ENCODE data around the gene ZNF593. TPM values are rescaled to one million over a fixed set of nuclear protein-coding genes. Genes with fewer than 3 reads are reported as not detected.
A peak's percentile ranks its signal among the peaks of the same experiment; 100 is the strongest.

Gene ZNF593
- total RNA-seq, 8 experiments from 2014 or later: 29.9 to 109 (median 47.4) TPM

- in situ Hi-C loops (cut with MboI; ENCODE audit: low pct_unique_long_range_greater_than_20kb in 2 of 9, low sequenced_read_pairs in 9 of 9, unreplicated experiment in 9 of 9): no loop called here
- Histone ChIP-seq H3K4me3 (no peak overlapping the region), H3K4me1 (replicated peaks in 1 of 2) (no peaks in the 10 kb centered on the region), H3K27ac (no peak overlapping the region)
- peak in 2 of 8 experiments; percentile 4 to 10 for ATAC-seq (replicated peaks in 6 of 8)
- 73 to 90% methylated on average over 2 to 4 of the region's 7 CpGs; no CpG with 5 or more reads in 8 of the 10 experiments for WGBS, 10 experiments
These were observed 12.6 kb downstream of the ZNF593 start for GRCh38 chr1:26182383-26182696.

- WGBS, 10 experiments: 100% methylated on average over 1 of the region's 7 CpGs; no CpG with 5 or more reads in 9 of the 10 experiments
- no peaks in the 10 kb centered on the region for H3K4me1 ChIP-seq (replicated peaks in 1 of 2)
These were observed 14.4 kb downstream of the ZNF593 start for GRCh38 chr1:26184086-26184485.

GRCh38 chr1:26184883-26185282, 15.2 kb downstream of the ZNF593 start:
- Histone ChIP-seq H3K4me3 (no peak overlapping the region), H3K27ac (no peak overlapping the region), H3K4me1 (replicated peaks in 1 of 2) (no peaks in the 10 kb centered on the region)
- in situ Hi-C loops (cut with MboI; ENCODE audit: low pct_unique_long_range_greater_than_20kb in 2 of 9, low sequenced_read_pairs in 9 of 9, unreplicated experiment in 9 of 9): no loop called here
- 80 to 100% (median 87%) methylated on average over 1 to 18 of the region's 21 CpGs; no CpG with 5 or more reads in 6 of the 10 experiments for WGBS, 10 experiments
- ATAC-seq (replicated peaks in 6 of 8): no peak

More at GRCh38 chr1:26184086-26184485, 14.4 kb downstream of the ZNF593 start:
- H3K4me3 ChIP-seq: no peak overlapping the region
- in situ Hi-C loops (cut with MboI; ENCODE audit: low pct_unique_long_range_greater_than_20kb in 2 of 9, low sequenced_read_pairs in 9 of 9, unreplicated experiment in 9 of 9): no loop called here
- ATAC-seq (replicated peaks in 6 of 8): peak in 1 of 8 experiments; percentile 15
- H3K27ac ChIP-seq: no peak overlapping the region

GRCh38 chr1:26187882-26188281, 18.2 kb downstream of the ZNF593 start:
- WGBS, 10 experiments: 89 to 100% (median 95%) methylated on average over 1 to 6 of the region's 6 CpGs; no CpG with 5 or more reads in 6 of the 10 experiments
- Histone ChIP-seq H3K4me3 (no peak overlapping the region), H3K4me1 (replicated peaks in 1 of 2) (peaks cover 0 to 4% of the 10 kb centered on the region in 2 donors), H3K27ac (no peak overlapping the region)
- in situ Hi-C loops (cut with MboI; ENCODE audit: low pct_unique_long_range_greater_than_20kb in 2 of 9, low sequenced_read_pairs in 9 of 9, unreplicated experiment in 9 of 9): no loop called here
- no peak for ATAC-seq (replicated peaks in 6 of 8)

- Histone ChIP-seq H3K4me1 (replicated peaks in 1 of 2) (peaks cover 0 to 4% of the 10 kb centered on the region in 2 donors), H3K27ac (no peak overlapping the region), H3K4me3 (no peak overlapping the region)
- 94% methylated on average over 8 of the region's 8 CpGs; no CpG with 5 or more reads in 9 of the 10 experiments for WGBS, 10 experiments
- peak in 2 of 8 experiments; percentile 4 to 12 for ATAC-seq (replicated peaks in 6 of 8)
- in situ Hi-C loops (cut with MboI; ENCODE audit: low pct_unique_long_range_greater_than_20kb in 2 of 9, low sequenced_read_pairs in 9 of 9, unreplicated experiment in 9 of 9): no loop called here
These were observed 18.8 kb downstream of the ZNF593 start for GRCh38 chr1:26188477-26188876.

- in situ Hi-C loops (cut with MboI; ENCODE audit: low pct_unique_long_range_greater_than_20kb in 2 of 9, low sequenced_read_pairs in 9 of 9, unreplicated experiment in 9 of 9): no loop called here
- Histone ChIP-seq H3K4me3 (no peak overlapping the region), H3K4me1 (replicated peaks in 1 of 2) (peaks cover 0 to 4% of the 10 kb centered on the region in 2 donors), H3K27ac (no peak overlapping the region)
- WGBS, 10 experiments: 50 to 100% (median 89%) methylated on average over 1 to 6 of the region's 6 CpGs; no CpG with 5 or more reads in 5 of the 10 experiments
- peak in 3 of 8 experiments; percentile 4 to 8 (median 5) for ATAC-seq (replicated peaks in 6 of 8)
These were observed 19.6 kb downstream of the ZNF593 start for GRCh38 chr1:26189331-26189730.

- peak in 3 of 8 experiments; percentile 2 to 12 (median 9) for ATAC-seq (replicated peaks in 6 of 8)
- WGBS, 10 experiments: 80 to 100% (median 84%) methylated on average over 1 to 4 of the region's 7 CpGs; no CpG with 5 or more reads in 4 of the 10 experiments
- H3K27ac ChIP-seq: no peak overlapping the region
These were observed 20.1 kb downstream of the ZNF593 start for GRCh38 chr1:26189751-26190275.

GRCh38 chr1:26190373-26190987, 20.8 kb downstream of the ZNF593 start, which contains the start of gene CATSPER4:
TSS of gene CATSPER4 (plus strand) at chr1:26190602. CDS start at chr1:26190628, 26 bp downstream.
- ATAC-seq (replicated peaks in 6 of 8): peak; percentile 48 to 83 (median 56)
- Histone ChIP-seq H3K27ac (peak within 1 kb of the TSS in 1 of 2 donors; percentile 53), H3K4me1 (replicated peaks in 1 of 2) (peaks cover 0 to 4% of the 10 kb centered on the region in 2 donors), H3K4me3 (no peak within 1 kb of the TSS)
- 11 to 63% (median 31%) methylated on average over 2 to 6 of the region's 16 CpGs; no CpG with 5 or more reads in 4 of the 10 experiments for WGBS, 10 experiments
- in situ Hi-C loops (cut with MboI; ENCODE audit: low pct_unique_long_range_greater_than_20kb in 2 of 9, low sequenced_read_pairs in 9 of 9, unreplicated experiment in 9 of 9): no loop called here

More at GRCh38 chr1:26189751-26190275, 20.1 kb downstream of the ZNF593 start:
- Histone ChIP-seq H3K4me1 (replicated peaks in 1 of 2) (peaks cover 0 to 4% of the 10 kb centered on the region in 2 donors), H3K4me3 (no peak overlapping the region)
- in situ Hi-C loops (cut with MboI; ENCODE audit: low pct_unique_long_range_greater_than_20kb in 2 of 9, low sequenced_read_pairs in 9 of 9, unreplicated experiment in 9 of 9): no loop called here

GRCh38 chr1:26191739-26192138, 22.0 kb downstream of the ZNF593 start:
- 17 to 86% (median 55%) methylated on average over 1 to 3 of the region's 3 CpGs for WGBS, 10 experiments
- H3K4me1 ChIP-seq (replicated peaks in 1 of 2): peaks cover 0 to 4% of the 10 kb centered on the region in 2 donors
- in situ Hi-C loops (cut with MboI; ENCODE audit: low pct_unique_long_range_greater_than_20kb in 2 of 9, low sequenced_read_pairs in 9 of 9, unreplicated experiment in 9 of 9): no loop called here
- H3K27ac ChIP-seq: no peak overlapping the region
- H3K4me3 ChIP-seq: no peak overlapping the region
- ATAC-seq (replicated peaks in 6 of 8): no peak

GRCh38 chr1:26195805-26196204, 26.1 kb downstream of the ZNF593 start:
- WGBS, 10 experiments: 33 to 100% (median 87%) methylated on average over 1 to 3 of the region's 3 CpGs; no CpG with 5 or more reads in 1 of the 10 experiments
- no peak for ATAC-seq (replicated peaks in 6 of 8)

GRCh38 chr1:26197301-26197700, 27.6 kb downstream of the ZNF593 start:
- in situ Hi-C loops (cut with MboI; ENCODE audit: low pct_unique_long_range_greater_than_20kb in 2 of 9, low sequenced_read_pairs in 9 of 9, unreplicated experiment in 9 of 9): no loop called here
- WGBS, 10 experiments: 40 to 100% (median 83%) methylated on average over 1 to 3 of the region's 3 CpGs; no CpG with 5 or more reads in 5 of the 10 experiments
- ATAC-seq (replicated peaks in 6 of 8): no peak
- H3K4me1 ChIP-seq (replicated peaks in 1 of 2): peaks cover 0 to 6% of the 10 kb centered on the region in 2 donors
- H3K27ac ChIP-seq: no peak overlapping the region
- no peak overlapping the region for H3K4me3 ChIP-seq

More at GRCh38 chr1:26195805-26196204, 26.1 kb downstream of the ZNF593 start:
- H3K4me1 ChIP-seq (replicated peaks in 1 of 2): peaks cover 0 to under 1% of the 10 kb centered on the region in 2 donors
- in situ Hi-C loops (cut with MboI; ENCODE audit: low pct_unique_long_range_greater_than_20kb in 2 of 9, low sequenced_read_pairs in 9 of 9, unreplicated experiment in 9 of 9): no loop called here
- H3K4me3 ChIP-seq: no peak overlapping the region
- H3K27ac ChIP-seq: no peak overlapping the region

GRCh38 chr1:26197813-26198212, 28.1 kb downstream of the ZNF593 start:
- Histone ChIP-seq H3K27ac (no peak overlapping the region), H3K4me3 (no peak overlapping the region), H3K4me1 (replicated peaks in 1 of 2) (peaks cover 0 to 6% of the 10 kb centered on the region in 2 donors)
- WGBS, 10 experiments: 20 to 81% (median 56%) methylated on average over 1 to 11 of the region's 11 CpGs; no CpG with 5 or more reads in 6 of the 10 experiments
- in situ Hi-C loops (cut with MboI; ENCODE audit: low pct_unique_long_range_greater_than_20kb in 2 of 9, low sequenced_read_pairs in 9 of 9, unreplicated experiment in 9 of 9): no loop called here
- no peak for ATAC-seq (replicated peaks in 6 of 8)

- no peak overlapping the region for H3K27ac ChIP-seq
- 50 to 100% (median 81%) methylated on average over 2 to 5 of the region's 5 CpGs; no CpG with 5 or more reads in 3 of the 10 experiments for WGBS, 10 experiments
- H3K4me3 ChIP-seq: no peak overlapping the region
- H3K4me1 ChIP-seq (replicated peaks in 1 of 2): peaks cover 0 to 6% of the 10 kb centered on the region in 2 donors
- in situ Hi-C loops (cut with MboI; ENCODE audit: low pct_unique_long_range_greater_than_20kb in 2 of 9, low sequenced_read_pairs in 9 of 9, unreplicated experiment in 9 of 9): no loop called here
- peak in 2 of 8 experiments; percentile 10 to 25 for ATAC-seq (replicated peaks in 6 of 8)
These were observed 30.7 kb downstream of the ZNF593 start for GRCh38 chr1:26200413-26200812.

All from motor neuron (in vitro differentiated cells).